Measurements from ENCODE around the gene SEMA5A. TPM values are rescaled to one million over a fixed set of nuclear protein-coding genes. Genes with fewer than 3 reads are reported as not detected.

Gene SEMA5A
- total RNA-seq, 4 donors from 2014 or later, result 0.46 to 3.2 (median 1.7) TPM

DNA sequence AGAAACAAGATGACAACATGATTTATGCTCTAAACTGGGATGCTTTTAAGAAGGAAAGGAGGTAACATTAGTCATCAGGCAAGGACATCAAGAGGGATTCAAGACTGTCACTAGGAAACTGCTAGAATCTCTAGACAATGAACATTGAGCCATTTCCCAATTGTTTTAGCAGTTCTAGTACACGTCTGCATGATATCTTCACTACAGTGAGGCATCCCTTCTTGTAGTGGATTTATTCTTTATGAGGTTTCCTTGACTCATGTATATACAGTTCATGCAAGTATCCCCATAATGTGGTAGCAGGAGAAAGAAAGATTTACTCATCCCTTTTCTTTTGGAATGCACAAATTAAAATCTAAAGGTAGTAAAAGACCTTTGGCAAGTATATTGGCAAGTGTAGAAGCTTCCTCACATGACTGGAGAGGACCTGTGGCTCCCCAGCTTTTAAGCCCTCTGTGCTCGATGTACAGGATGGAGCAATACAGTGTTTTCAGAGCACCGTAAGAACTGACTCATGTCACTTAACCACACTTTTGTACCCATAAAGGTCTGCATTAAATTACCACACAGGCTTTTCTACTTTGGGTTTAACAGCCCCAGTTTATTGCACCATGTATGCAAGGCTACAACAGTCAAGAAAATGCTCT is 335.9 kb downstream of the SEMA5A start:
- H3K27ac ChIP-seq, result no peak overlapping the region
- TF ChIP-seq, protein P1, sequence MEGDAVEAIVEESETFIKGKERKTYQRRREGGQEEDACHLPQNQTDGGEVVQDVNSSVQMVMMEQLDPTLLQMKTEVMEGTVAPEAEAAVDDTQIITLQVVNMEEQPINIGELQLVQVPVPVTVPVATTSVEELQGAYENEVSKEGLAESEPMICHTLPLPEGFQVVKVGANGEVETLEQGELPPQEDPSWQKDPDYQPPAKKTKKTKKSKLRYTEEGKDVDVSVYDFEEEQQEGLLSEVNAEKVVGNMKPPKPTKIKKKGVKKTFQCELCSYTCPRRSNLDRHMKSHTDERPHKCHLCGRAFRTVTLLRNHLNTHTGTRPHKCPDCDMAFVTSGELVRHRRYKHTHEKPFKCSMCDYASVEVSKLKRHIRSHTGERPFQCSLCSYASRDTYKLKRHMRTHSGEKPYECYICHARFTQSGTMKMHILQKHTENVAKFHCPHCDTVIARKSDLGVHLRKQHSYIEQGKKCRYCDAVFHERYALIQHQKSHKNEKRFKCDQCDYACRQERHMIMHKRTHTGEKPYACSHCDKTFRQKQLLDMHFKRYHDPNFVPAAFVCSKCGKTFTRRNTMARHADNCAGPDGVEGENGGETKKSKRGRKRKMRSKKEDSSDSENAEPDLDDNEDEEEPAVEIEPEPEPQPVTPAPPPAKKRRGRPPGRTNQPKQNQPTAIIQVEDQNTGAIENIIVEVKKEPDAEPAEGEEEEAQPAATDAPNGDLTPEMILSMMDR (IDR thresholded peaks at IDR 0.05 in 4 of 5, conservative IDR thresholded peaks at IDR 0.05 in 1 of 5), result no peak
- TF ChIP-seq POLR2A (IDR thresholded peaks at IDR 0.05), result no peak
- H3K27me3 ChIP-seq, result no peaks in the 10 kb centered on the region
- H3K36me3 ChIP-seq, result no peaks in the 10 kb centered on the region
- in situ Hi-C loops (cut with MboI; ENCODE audit: low sequenced_read_pairs in 4 of 4) (no loop called here), intact Hi-C loops (cut with DNase I; ENCODE audit: low total_unique reads) (loop anchor here (5.0 kb wide), 1 partner anchor 1283 kb away; no protein-coding TSS in a partner anchor)
- ATAC-seq, result no peak
- DNase-seq, result no peak
- no peaks in the 10 kb centered on the region for H3K4me1 ChIP-seq
- H3K4me3 ChIP-seq, result no peak overlapping the region
- H3K9me3 ChIP-seq, result no peaks in the 10 kb centered on the region

DNA sequence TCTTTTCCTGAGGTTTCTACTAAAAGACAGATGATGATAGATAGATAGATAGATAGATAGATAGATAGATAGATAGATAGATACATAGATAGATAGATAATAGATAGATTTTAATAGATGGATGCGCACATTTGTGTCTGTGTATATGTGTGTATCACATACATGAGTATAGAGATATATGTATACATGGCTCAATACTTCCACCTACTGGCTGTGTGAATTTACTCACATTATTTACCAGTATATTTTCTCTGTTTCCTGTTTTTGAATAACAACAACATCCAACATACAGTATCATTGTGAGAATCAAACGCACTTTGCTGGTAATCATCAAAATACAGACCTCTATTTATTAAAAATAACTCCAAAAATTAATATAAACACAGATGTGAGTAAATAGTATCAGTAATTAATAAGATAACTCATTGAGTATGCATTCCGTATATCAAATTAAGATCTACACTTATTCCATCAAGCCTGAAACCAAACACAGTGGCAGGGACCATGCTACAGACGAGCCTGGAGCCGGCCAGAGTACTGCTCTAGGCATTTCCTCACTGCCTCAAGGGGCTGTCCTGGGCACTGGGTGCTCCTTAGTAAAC is 338.0 kb downstream of the SEMA5A start:
- Histone ChIP-seq H3K9me3 (no peaks in the 10 kb centered on the region), H3K4me1 (no peaks in the 10 kb centered on the region), H3K36me3 (no peaks in the 10 kb centered on the region), H3K27ac (no peak overlapping the region), H3K27me3 (no peaks in the 10 kb centered on the region), H3K4me3 (no peak overlapping the region)
- in situ Hi-C loops (cut with MboI; ENCODE audit: low sequenced_read_pairs in 4 of 4), result no loop called here
- no peak for DNase-seq
- intact Hi-C loops (cut with DNase I; ENCODE audit: low total_unique reads), result loop anchor here (5.0 kb wide), 1 partner anchor 1281 kb away; no protein-coding TSS in a partner anchor
- ATAC-seq, result no peak
- no peak for TF ChIP-seq POLR2A (IDR thresholded peaks at IDR 0.05)
- TF ChIP-seq, protein P1 (IDR thresholded peaks at IDR 0.05 in 4 of 5, conservative IDR thresholded peaks at IDR 0.05 in 1 of 5), result peak in 3 of 5 experiments; percentile 8 to 34 (median 14)

DNA sequence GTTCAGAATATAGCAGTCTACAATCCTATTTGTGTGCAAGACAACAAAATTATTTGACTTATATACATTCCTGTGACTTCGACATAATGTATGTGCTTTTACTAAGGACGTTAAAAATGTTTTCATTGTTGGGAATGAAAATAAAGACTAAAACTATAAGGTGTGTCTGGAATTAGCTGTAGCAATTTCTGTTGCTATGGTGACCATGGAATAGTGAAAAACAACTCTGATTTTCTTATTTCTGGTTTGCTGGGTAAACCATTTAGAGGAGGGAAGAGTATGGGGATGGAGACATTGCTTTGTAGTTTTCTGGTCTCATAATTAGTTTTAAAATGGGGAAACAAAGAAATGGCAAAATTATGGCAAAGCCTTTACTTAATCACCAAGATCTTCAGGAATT is 343.2 kb downstream of the SEMA5A start:
- DNase-seq (no peak), ATAC-seq (no peak)
- intact Hi-C loops (cut with DNase I; ENCODE audit: low total_unique reads) (no loop called here), in situ Hi-C loops (cut with MboI; ENCODE audit: low sequenced_read_pairs in 4 of 4) (no loop called here)
- Histone ChIP-seq H3K4me3 (no peak overlapping the region), H3K27me3 (no peaks in the 10 kb centered on the region), H3K36me3 (no peaks in the 10 kb centered on the region), H3K27ac (no peak overlapping the region), H3K4me1 (no peaks in the 10 kb centered on the region), H3K9me3 (no peaks in the 10 kb centered on the region)
- TF ChIP-seq, protein P1 (IDR thresholded peaks at IDR 0.05 in 4 of 5, conservative IDR thresholded peaks at IDR 0.05 in 1 of 5), result no peak
- TF ChIP-seq POLR2A (IDR thresholded peaks at IDR 0.05), result no peak

DNA sequence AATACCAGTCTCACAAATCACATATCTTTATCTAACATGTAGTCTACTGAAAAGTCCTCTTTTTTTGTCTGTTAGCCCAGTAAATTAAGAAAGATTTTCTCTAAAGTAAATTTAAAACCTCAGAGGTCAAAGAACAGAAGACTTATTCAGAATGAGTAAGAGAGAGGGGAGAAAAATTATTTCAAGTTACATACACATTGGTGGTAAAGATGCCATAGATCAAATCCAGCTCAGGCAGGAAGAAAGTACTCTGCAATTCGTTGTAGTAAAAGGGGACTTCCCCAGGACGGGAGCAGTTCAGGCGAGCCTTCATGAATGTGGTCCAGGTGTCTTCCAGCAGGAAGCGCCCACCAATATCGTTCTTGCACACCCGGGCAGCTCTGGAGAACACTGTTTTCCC is 344.1 kb downstream of the SEMA5A start:
- TF ChIP-seq, protein P1 (IDR thresholded peaks at IDR 0.05 in 4 of 5, conservative IDR thresholded peaks at IDR 0.05 in 1 of 5), result no peak
- no peak for TF ChIP-seq POLR2A (IDR thresholded peaks at IDR 0.05)
- Histone ChIP-seq H3K27me3 (no peaks in the 10 kb centered on the region), H3K4me3 (no peak overlapping the region), H3K36me3 (no peaks in the 10 kb centered on the region), H3K27ac (no peak overlapping the region), H3K9me3 (no peaks in the 10 kb centered on the region), H3K4me1 (no peaks in the 10 kb centered on the region)
- no peak for DNase-seq
- intact Hi-C loops (cut with DNase I; ENCODE audit: low total_unique reads) (no loop called here), in situ Hi-C loops (cut with MboI; ENCODE audit: low sequenced_read_pairs in 4 of 4) (no loop called here)
- ATAC-seq, result no peak

Data from gastrocnemius medialis (tissue), 4 donors.